PC-3 (cell line): ENCODE data around the gene BMP8B. TPM values are rescaled to one million over a fixed set of nuclear protein-coding genes. Genes with fewer than 3 reads are reported as not detected.

Source experiments
- ATAC-seq: fragments of 200-7000 bp; cut with Tn5 transposase; 2 replicates; pipeline ENCODE4 v1.9.1; 2020; ENCODE audit warnings: mild to moderate bottlenecking, moderate library complexity
- BruUV-seq: library from RNA; stranded (reverse); fragments of 400-500 nt; replicated peaks from 2 replicates; lab custom pipeline; 2021; lab: Mats Ljungman, UMichigan
- CTCF ChIA-PET: fragments of 300-600 bp; sonication (Branson Sonifier 250); formaldehyde crosslinking; loops from one replicate; lab custom pipeline; 2022; ENCODE audit warnings: antibody characterized with exemption; lab: Charles Lee
- POLR2A ChIA-PET: fragments of 300-600 bp; sonication (Branson Sonifier 250); formaldehyde crosslinking; loops from one replicate; lab custom pipeline; 2022; ENCODE audit warnings: antibody characterized with exemption; ENCODE audit not compliant: unreplicated experiment; lab: Charles Lee
- DNase-seq: peaks from one replicate; pipeline ENCODE4 v3.0.0-alpha.2; 2015
- H2AFZ ChIP-seq: fragments of 300-600 bp; sonication (generic); 2 replicates; pipeline ENCODE4 v1.6.0; 2016; ENCODE audit warnings: antibody characterized with exemption, low read length
- H3F3A ChIP-seq: fragments of 300-600 bp; sonication (generic); one replicate; pipeline ENCODE4 v1.6.0; 2017; ENCODE audit warnings: antibody characterized with exemption, low read length, control low read depth, mild to moderate bottlenecking; ENCODE audit not compliant: unreplicated experiment
- H3K27ac ChIP-seq: fragments of 300-600 bp; sonication (generic); 2 replicates; pipeline ENCODE4 v1.5.1; 2016; ENCODE audit warnings: mild to moderate bottlenecking, low read length
- H3K27me3 ChIP-seq: fragments of 300-600 bp; sonication (generic); 2 replicates; pipeline ENCODE4 v1.6.1; 2016; ENCODE audit warnings: low read length, mixed read lengths
- H3K36me3 ChIP-seq: fragments of 300-600 bp; sonication (generic); 2 replicates; pipeline ENCODE4 v1.6.1; 2016; ENCODE audit warnings: low read depth, mixed run types, low read length, mixed read lengths
- H3K4me1 ChIP-seq: fragments of 300-600 bp; sonication (generic); 2 replicates; pipeline ENCODE4 v1.5.1; 2016; ENCODE audit warnings: low read length; ENCODE audit not compliant: insufficient read depth
- H3K4me2 ChIP-seq: fragments of 300-600 bp; sonication (generic); 2 replicates; pipeline ENCODE4 v1.6.0; 2016; ENCODE audit warnings: low read length
- H3K4me3 ChIP-seq: fragments of 300-600 bp; sonication (generic); 2 replicates; pipeline ENCODE4 v1.5.1; 2016; ENCODE audit warnings: mild to moderate bottlenecking, low read length, mixed read lengths
- H3K79me2 ChIP-seq: fragments of 300-600 bp; sonication (generic); 2 replicates; pipeline ENCODE4 v1.6.1; 2017; ENCODE audit warnings: low read length, mixed read lengths
- H3K9ac ChIP-seq: fragments of 300-600 bp; sonication (generic); 2 replicates; pipeline ENCODE4 v1.6.0; 2016; ENCODE audit warnings: mild to moderate bottlenecking, low read length
- H3K9me2 ChIP-seq: fragments of 300-600 bp; sonication (generic); replicated peaks from 2 replicates; pipeline ENCODE4 v1.6.1; 2016; ENCODE audit warnings: mixed run types, low read length, mixed read lengths
- H3K9me3 ChIP-seq: fragments of 300-600 bp; sonication (generic); 2 replicates; pipeline ENCODE4 v1.6.1; 2016; ENCODE audit warnings: low read length, mixed read lengths
- H4K20me1 ChIP-seq: fragments of 300-600 bp; sonication (generic); 2 replicates; pipeline ENCODE4 v1.6.1; 2016; ENCODE audit warnings: low read length, mixed read lengths
- CTCF ChIP-seq: fragments of 300-600 bp; sonication (generic); conservative IDR thresholded peaks from 2 replicates; pipeline ENCODE4 v1.5.1; 2017; ENCODE audit warnings: antibody characterized with exemption, low read depth, mild to moderate bottlenecking, low read length
- EZH2 ChIP-seq: fragments of 300-600 bp; sonication (generic); IDR thresholded peaks from one replicate; pipeline ENCODE4 v1.6.1; 2017; ENCODE audit warnings: antibody characterized with exemption, mild to moderate bottlenecking, low read length; ENCODE audit not compliant: unreplicated experiment
- EZH2phosphoT487 ChIP-seq: fragments of 300-600 bp; sonication (generic); IDR thresholded peaks from 2 replicates; pipeline ENCODE4 v1.6.1; 2018; ENCODE audit warnings: mild to moderate bottlenecking, antibody characterized with exemption, low read length, borderline replicate concordance
- intact Hi-C: fragments of 100-400 bp; cut with micrococcal nuclease; formaldehyde crosslinking; loops from 2 replicates; pipeline ENCODE4 v1.9.0; 2023
- total RNA-seq: library from RNA; depleted of rRNA; stranded (reverse); fragments of >200 nt; gene quantifications from 2 replicates; pipeline ENCODE4 v1.2.3, GENCODE V29; 2014

Gene BMP8B
- total RNA-seq, 1 experiment from 2014 or later: 3.3 TPM

GRCh38 chr1:39720094-39720999, 68.3 kb downstream of the BMP8B start:
- Histone ChIP-seq H3F3A (no peaks in the 10 kb centered on the region), H3K36me3 (no peaks in the 10 kb centered on the region), H3K4me1 (peaks cover 12% of the 10 kb centered on the region), H3K4me2 (peak overlapping the region; percentile 62), H3K9ac (no peak overlapping the region), H3K4me3 (no peak overlapping the region; the same call in 1 of the 2 replicates), H3K79me2 (no peaks in the 10 kb centered on the region), H3K27ac (no peak overlapping the region), H2AFZ (peak overlapping the region; percentile 55), H4K20me1 (no peaks in the 10 kb centered on the region), H3K27me3 (peaks cover 13% of the 10 kb centered on the region; the same call in 1 of the 2 replicates), H3K9me2 (no peaks in the 10 kb centered on the region), H3K9me3 (no peaks in the 10 kb centered on the region)
- BruUV-seq: no TSS peak
- peak; percentile 80 for TF ChIP-seq CTCF
- no peak for TF ChIP-seq EZH2phosphoT487
- CTCF ChIA-PET: interaction anchor here (1.2 kb wide), 1 partner anchor 114 kb away, joined by 24 read pairs; no protein-coding TSS in a partner anchor
- intact Hi-C loops: loop anchor here (2.0 to 10.0 kb wide), 4 partner anchors 20 to 626 kb away; no protein-coding TSS in a partner anchor
- ATAC-seq (peak; percentile 54), DNase-seq (peak; percentile 83)
- POLR2A ChIA-PET: no interaction called here

DNA sequence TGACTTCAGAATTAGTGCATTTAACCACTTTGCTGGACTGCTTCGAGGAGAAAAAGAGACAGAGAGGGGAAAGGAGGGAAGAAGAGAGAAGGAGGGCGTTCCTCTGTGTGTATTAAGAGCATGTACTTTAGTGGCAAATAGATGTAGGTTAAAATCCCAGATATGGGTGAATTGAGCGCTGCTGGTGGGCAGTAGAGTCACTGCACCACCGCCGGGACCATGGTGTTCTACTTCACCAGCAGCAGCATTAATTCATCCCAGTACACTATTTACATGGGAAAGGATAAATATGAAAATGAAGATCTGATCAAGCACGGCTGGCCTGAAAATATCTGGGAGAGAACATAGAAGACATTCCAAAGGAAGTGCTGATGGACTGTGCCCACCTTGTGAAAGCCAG, 70.9 kb downstream of the BMP8B start:
- ATAC-seq: no peak
- Histone ChIP-seq H3K9ac (no peak overlapping the region), H3K4me1 (peaks cover 12% of the 10 kb centered on the region), H4K20me1 (no peaks in the 10 kb centered on the region), H3K9me2 (no peaks in the 10 kb centered on the region), H3K27ac (no peak overlapping the region), H3K27me3 (peaks cover 20% of the 10 kb centered on the region; the same call in 1 of the 2 replicates), H2AFZ (no peak overlapping the region), H3K4me2 (no peak overlapping the region), H3K9me3 (no peaks in the 10 kb centered on the region), H3F3A (no peaks in the 10 kb centered on the region), H3K79me2 (no peaks in the 10 kb centered on the region), H3K4me3 (no peak overlapping the region), H3K36me3 (no peaks in the 10 kb centered on the region)
- ChIA-PET CTCF (no interaction called here), POLR2A (no interaction called here)
- DNase-seq: no peak
- TF ChIP-seq EZH2: no peak
- TF ChIP-seq EZH2phosphoT487: no peak
- TF ChIP-seq CTCF: no peak
- intact Hi-C loops: no loop called here
- no TSS peak for BruUV-seq

DNA sequence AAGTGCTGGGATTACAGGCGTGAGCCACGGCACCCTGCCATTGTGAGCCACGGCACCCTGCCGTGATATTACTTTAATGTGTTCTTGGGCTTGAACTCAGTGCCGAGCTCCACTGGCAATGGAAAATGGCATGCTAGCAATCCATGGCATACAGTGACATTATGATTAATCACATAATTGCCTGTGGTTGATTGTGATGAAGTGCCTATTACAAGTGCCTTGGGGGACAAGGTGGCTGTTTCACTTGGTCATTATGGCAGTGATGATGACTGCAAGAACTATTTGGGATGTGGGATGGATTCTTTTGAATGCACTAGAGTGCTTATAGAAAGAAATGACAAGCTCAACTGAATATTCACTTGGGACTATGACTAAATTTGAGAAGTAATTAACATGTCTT, 75.1 kb downstream of the BMP8B start:
- Histone ChIP-seq H3K27me3 (peaks cover 20% of the 10 kb centered on the region; the same call in 1 of the 2 replicates), H2AFZ (no peak overlapping the region), H3K4me2 (no peak overlapping the region), H3F3A (no peaks in the 10 kb centered on the region), H3K9me2 (no peaks in the 10 kb centered on the region), H3K79me2 (no peaks in the 10 kb centered on the region), H3K27ac (no peak overlapping the region), H3K9ac (no peak overlapping the region), H4K20me1 (no peaks in the 10 kb centered on the region), H3K4me1 (no peaks in the 10 kb centered on the region), H3K36me3 (no peaks in the 10 kb centered on the region), H3K4me3 (no peak overlapping the region), H3K9me3 (no peaks in the 10 kb centered on the region)
- ChIA-PET POLR2A (no interaction called here), CTCF (no interaction called here)
- BruUV-seq: no TSS peak
- intact Hi-C loops: no loop called here
- no peak for ATAC-seq
- TF ChIP-seq EZH2: no peak
- DNase-seq: no peak
